ENCODE data around the gene CLDN3.

DNA sequence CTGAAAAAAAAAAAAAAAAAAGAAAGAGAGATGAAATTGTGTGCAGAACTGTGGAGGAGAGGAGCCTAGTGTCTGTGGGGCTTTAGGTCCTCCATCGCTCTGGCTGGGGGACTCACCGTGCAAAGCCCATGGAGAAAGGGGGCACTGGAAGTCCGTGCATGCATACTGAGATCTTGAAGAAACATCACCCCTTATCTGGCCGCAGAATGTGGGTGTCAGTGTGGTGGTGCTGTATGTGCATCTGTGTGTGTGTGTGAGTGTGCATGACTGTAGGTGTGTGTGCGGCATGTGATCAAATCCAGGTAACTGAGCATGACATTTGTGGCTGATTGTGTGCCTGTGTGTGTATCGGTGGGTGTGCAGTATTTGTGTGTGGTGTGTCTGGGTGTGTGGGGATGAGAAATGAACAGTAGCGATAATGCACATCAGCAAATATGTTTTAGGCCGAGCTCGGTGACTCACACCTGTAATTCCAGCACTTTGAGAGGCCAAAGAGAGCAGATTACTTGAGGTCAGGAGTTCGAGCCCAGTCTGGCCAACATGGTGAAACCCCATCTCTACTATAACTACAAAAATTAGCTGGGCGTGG is 8.8 kb upstream of the CLDN3 start:
- TF ChIP-seq, protein P1, sequence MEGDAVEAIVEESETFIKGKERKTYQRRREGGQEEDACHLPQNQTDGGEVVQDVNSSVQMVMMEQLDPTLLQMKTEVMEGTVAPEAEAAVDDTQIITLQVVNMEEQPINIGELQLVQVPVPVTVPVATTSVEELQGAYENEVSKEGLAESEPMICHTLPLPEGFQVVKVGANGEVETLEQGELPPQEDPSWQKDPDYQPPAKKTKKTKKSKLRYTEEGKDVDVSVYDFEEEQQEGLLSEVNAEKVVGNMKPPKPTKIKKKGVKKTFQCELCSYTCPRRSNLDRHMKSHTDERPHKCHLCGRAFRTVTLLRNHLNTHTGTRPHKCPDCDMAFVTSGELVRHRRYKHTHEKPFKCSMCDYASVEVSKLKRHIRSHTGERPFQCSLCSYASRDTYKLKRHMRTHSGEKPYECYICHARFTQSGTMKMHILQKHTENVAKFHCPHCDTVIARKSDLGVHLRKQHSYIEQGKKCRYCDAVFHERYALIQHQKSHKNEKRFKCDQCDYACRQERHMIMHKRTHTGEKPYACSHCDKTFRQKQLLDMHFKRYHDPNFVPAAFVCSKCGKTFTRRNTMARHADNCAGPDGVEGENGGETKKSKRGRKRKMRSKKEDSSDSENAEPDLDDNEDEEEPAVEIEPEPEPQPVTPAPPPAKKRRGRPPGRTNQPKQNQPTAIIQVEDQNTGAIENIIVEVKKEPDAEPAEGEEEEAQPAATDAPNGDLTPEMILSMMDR (IDR thresholded peaks at IDR 0.05 in 8 of 11, conservative IDR thresholded peaks at IDR 0.05 in 3 of 11), result no peak
- TF ChIP-seq POLR2A (IDR thresholded peaks at IDR 0.05), result no peak
- no peak for TF ChIP-seq POLR2AphosphoS5 (IDR thresholded peaks at IDR 0.05)

Data from spleen (tissue), 7 donors.